ENCODE measurements around the gene GTF3C1.

The GTF3C1 gene

GRCh38 chr16:27431773-27432532, 117.8 kb downstream of the GTF3C1 start:
- Histone ChIP-seq H3K9ac (ENCODE audit: low read depth in 1 of 2, low read length in 2 of 2) (no peak overlapping the region), H3K36me3 (ENCODE audit: control insufficient read depth in 1 of 2, insufficient read depth in 2 of 2, low read length in 2 of 2) (no peaks in the 10 kb centered on the region), H3K4me3 (ENCODE audit: low read depth in 1 of 2, low read length in 2 of 2) (no peak overlapping the region), H3K9me3 (ENCODE audit: control insufficient read depth in 1 of 2, low read length in 2 of 2) (no peaks in the 10 kb centered on the region), H3K27me3 (ENCODE audit: control insufficient read depth in 1 of 2, insufficient read depth in 2 of 2, low read length in 2 of 2) (no peaks in the 10 kb centered on the region), H3K4me1 (ENCODE audit: control insufficient read depth in 1 of 2, insufficient read depth in 2 of 2, low read length in 2 of 2) (no peaks in the 10 kb centered on the region), H3K27ac (ENCODE audit: low read depth, low read length) (no peak overlapping the region)

- Histone ChIP-seq H3K4me3 (ENCODE audit: low read depth in 1 of 2, low read length in 2 of 2) (no peak overlapping the region), H3K27ac (ENCODE audit: low read depth, low read length) (no peak overlapping the region), H3K4me1 (ENCODE audit: control insufficient read depth in 1 of 2, insufficient read depth in 2 of 2, low read length in 2 of 2) (no peaks in the 10 kb centered on the region), H3K27me3 (ENCODE audit: control insufficient read depth in 1 of 2, insufficient read depth in 2 of 2, low read length in 2 of 2) (no peaks in the 10 kb centered on the region), H3K36me3 (ENCODE audit: control insufficient read depth in 1 of 2, insufficient read depth in 2 of 2, low read length in 2 of 2) (no peaks in the 10 kb centered on the region), H3K9me3 (ENCODE audit: control insufficient read depth in 1 of 2, low read length in 2 of 2) (no peaks in the 10 kb centered on the region), H3K9ac (ENCODE audit: low read depth in 1 of 2, low read length in 2 of 2) (no peak overlapping the region)
Observed at GRCh38 chr16:27430923-27431484, 118.7 kb downstream of the GTF3C1 start.

GRCh38 chr16:27430512-27430911, 119.2 kb downstream of the GTF3C1 start:
- Histone ChIP-seq H3K9me3 (ENCODE audit: control insufficient read depth in 1 of 2, low read length in 2 of 2) (no peaks in the 10 kb centered on the region), H3K27me3 (ENCODE audit: control insufficient read depth in 1 of 2, insufficient read depth in 2 of 2, low read length in 2 of 2) (no peaks in the 10 kb centered on the region), H3K27ac (ENCODE audit: low read depth, low read length) (no peak overlapping the region), H3K36me3 (ENCODE audit: control insufficient read depth in 1 of 2, insufficient read depth in 2 of 2, low read length in 2 of 2) (no peaks in the 10 kb centered on the region), H3K4me1 (ENCODE audit: control insufficient read depth in 1 of 2, insufficient read depth in 2 of 2, low read length in 2 of 2) (no peaks in the 10 kb centered on the region), H3K4me3 (ENCODE audit: low read depth in 1 of 2, low read length in 2 of 2) (no peak overlapping the region), H3K9ac (ENCODE audit: low read depth in 1 of 2, low read length in 2 of 2) (no peak overlapping the region)

- no peaks in the 10 kb centered on the region for H3K9me3 ChIP-seq (ENCODE audit: control insufficient read depth in 1 of 2, low read length in 2 of 2)
- no peaks in the 10 kb centered on the region for H3K36me3 ChIP-seq (ENCODE audit: control insufficient read depth in 1 of 2, insufficient read depth in 2 of 2, low read length in 2 of 2)
- H3K27me3 ChIP-seq (ENCODE audit: control insufficient read depth in 1 of 2, insufficient read depth in 2 of 2, low read length in 2 of 2): no peaks in the 10 kb centered on the region
- H3K9ac ChIP-seq (ENCODE audit: low read depth in 1 of 2, low read length in 2 of 2): no peak overlapping the region
- H3K27ac ChIP-seq (ENCODE audit: low read depth, low read length): no peak overlapping the region
- H3K4me3 ChIP-seq (ENCODE audit: low read depth in 1 of 2, low read length in 2 of 2): no peak overlapping the region
- H3K4me1 ChIP-seq (ENCODE audit: control insufficient read depth in 1 of 2, insufficient read depth in 2 of 2, low read length in 2 of 2): no peaks in the 10 kb centered on the region
Observed at GRCh38 chr16:27429981-27430441, 119.7 kb downstream of the GTF3C1 start.

GRCh38 chr16:27429330-27429871, 120.3 kb downstream of the GTF3C1 start:
- Histone ChIP-seq H3K36me3 (ENCODE audit: control insufficient read depth in 1 of 2, insufficient read depth in 2 of 2, low read length in 2 of 2) (no peaks in the 10 kb centered on the region), H3K9ac (ENCODE audit: low read depth in 1 of 2, low read length in 2 of 2) (no peak overlapping the region), H3K27ac (ENCODE audit: low read depth, low read length) (no peak overlapping the region), H3K4me3 (ENCODE audit: low read depth in 1 of 2, low read length in 2 of 2) (no peak overlapping the region), H3K4me1 (ENCODE audit: control insufficient read depth in 1 of 2, insufficient read depth in 2 of 2, low read length in 2 of 2) (no peaks in the 10 kb centered on the region), H3K9me3 (ENCODE audit: control insufficient read depth in 1 of 2, low read length in 2 of 2) (no peaks in the 10 kb centered on the region), H3K27me3 (ENCODE audit: control insufficient read depth in 1 of 2, insufficient read depth in 2 of 2, low read length in 2 of 2) (no peaks in the 10 kb centered on the region)

GRCh38 chr16:27428026-27428785, 121.5 kb downstream of the GTF3C1 start:
- Histone ChIP-seq H3K4me1 (ENCODE audit: control insufficient read depth in 1 of 2, insufficient read depth in 2 of 2, low read length in 2 of 2) (no peaks in the 10 kb centered on the region), H3K9me3 (ENCODE audit: control insufficient read depth in 1 of 2, low read length in 2 of 2) (peaks cover 0 to 1% of the 10 kb centered on the region in 2 donors), H3K27me3 (ENCODE audit: control insufficient read depth in 1 of 2, insufficient read depth in 2 of 2, low read length in 2 of 2) (no peaks in the 10 kb centered on the region), H3K36me3 (ENCODE audit: control insufficient read depth in 1 of 2, insufficient read depth in 2 of 2, low read length in 2 of 2) (no peaks in the 10 kb centered on the region), H3K9ac (ENCODE audit: low read depth in 1 of 2, low read length in 2 of 2) (no peak overlapping the region), H3K27ac (ENCODE audit: low read depth, low read length) (no peak overlapping the region), H3K4me3 (ENCODE audit: low read depth in 1 of 2, low read length in 2 of 2) (no peak overlapping the region)

- no peak overlapping the region for H3K27ac ChIP-seq (ENCODE audit: low read depth, low read length)
- H3K27me3 ChIP-seq (ENCODE audit: control insufficient read depth in 1 of 2, insufficient read depth in 2 of 2, low read length in 2 of 2): no peaks in the 10 kb centered on the region
- H3K9ac ChIP-seq (ENCODE audit: low read depth in 1 of 2, low read length in 2 of 2): no peak overlapping the region
- H3K4me1 ChIP-seq (ENCODE audit: control insufficient read depth in 1 of 2, insufficient read depth in 2 of 2, low read length in 2 of 2): no peaks in the 10 kb centered on the region
- no peaks in the 10 kb centered on the region for H3K36me3 ChIP-seq (ENCODE audit: control insufficient read depth in 1 of 2, insufficient read depth in 2 of 2, low read length in 2 of 2)
- peaks cover 0 to 8% of the 10 kb centered on the region in 2 donors for H3K9me3 ChIP-seq (ENCODE audit: control insufficient read depth in 1 of 2, low read length in 2 of 2)
- no peak overlapping the region for H3K4me3 ChIP-seq (ENCODE audit: low read depth in 1 of 2, low read length in 2 of 2)
Observed at GRCh38 chr16:27427538-27427937, 122.2 kb downstream of the GTF3C1 start.

GRCh38 chr16:27426423-27427408, 123.0 kb downstream of the GTF3C1 start:
- Histone ChIP-seq H3K9ac (ENCODE audit: low read depth in 1 of 2, low read length in 2 of 2) (no peak overlapping the region), H3K27ac (ENCODE audit: low read depth, low read length) (no peak overlapping the region), H3K27me3 (ENCODE audit: control insufficient read depth in 1 of 2, insufficient read depth in 2 of 2, low read length in 2 of 2) (no peaks in the 10 kb centered on the region), H3K9me3 (ENCODE audit: control insufficient read depth in 1 of 2, low read length in 2 of 2) (peaks cover 7 to 13% of the 10 kb centered on the region in 2 donors), H3K36me3 (ENCODE audit: control insufficient read depth in 1 of 2, insufficient read depth in 2 of 2, low read length in 2 of 2) (no peaks in the 10 kb centered on the region), H3K4me1 (ENCODE audit: control insufficient read depth in 1 of 2, insufficient read depth in 2 of 2, low read length in 2 of 2) (no peaks in the 10 kb centered on the region), H3K4me3 (ENCODE audit: low read depth in 1 of 2, low read length in 2 of 2) (no peak overlapping the region)

- no peak overlapping the region for H3K9ac ChIP-seq (ENCODE audit: low read depth in 1 of 2, low read length in 2 of 2)
- peaks cover 8 to 13% of the 10 kb centered on the region in 2 donors for H3K9me3 ChIP-seq (ENCODE audit: control insufficient read depth in 1 of 2, low read length in 2 of 2)
- H3K27me3 ChIP-seq (ENCODE audit: control insufficient read depth in 1 of 2, insufficient read depth in 2 of 2, low read length in 2 of 2): no peaks in the 10 kb centered on the region
- H3K4me1 ChIP-seq (ENCODE audit: control insufficient read depth in 1 of 2, insufficient read depth in 2 of 2, low read length in 2 of 2): no peaks in the 10 kb centered on the region
- no peak overlapping the region for H3K27ac ChIP-seq (ENCODE audit: low read depth, low read length)
- H3K4me3 ChIP-seq (ENCODE audit: low read depth in 1 of 2, low read length in 2 of 2): no peak overlapping the region
- H3K36me3 ChIP-seq (ENCODE audit: control insufficient read depth in 1 of 2, insufficient read depth in 2 of 2, low read length in 2 of 2): no peaks in the 10 kb centered on the region
Observed at GRCh38 chr16:27425961-27426360, 123.8 kb downstream of the GTF3C1 start.

All from duodenal mucosa (tissue), 2 donors.